ENCODE results near the gene FBLN1. TPM values are rescaled to one million over a fixed set of nuclear protein-coding genes. Genes with fewer than 3 reads are reported as not detected.

The FBLN1 gene
- total and polyA plus RNA-seq, 8 donors, result 38.8 to 416 (median 114) TPM

- peak overlapping the region in 4 of 5 donors; percentile 64 to 84 (median 74) for H3K27ac ChIP-seq
- H3K9me3 ChIP-seq, result no peaks in the 10 kb centered on the region
- H3K36me3 ChIP-seq, result peaks cover 0 to 15% (median 0%) of the 10 kb centered on the region in 4 donors
- H3K4me1 ChIP-seq, result peaks cover 0 to 39% (median 12%) of the 10 kb centered on the region in 4 donors
- no peak for DNase-seq
- intact Hi-C loops (cut with DNase I; ENCODE audit: low total_unique reads), result no loop called here
- TF ChIP-seq EP300 (IDR thresholded peaks at IDR 0.05) (peak; percentile 90), CTCF (IDR thresholded peaks at IDR 0.05) (no peak), POLR2AphosphoS5 (IDR thresholded peaks at IDR 0.05) (peak; percentile 9 to 71 (median 64)), POLR2A (IDR thresholded peaks at IDR 0.05) (no peak)
- WGBS, 5 donors, result 59 to 73% (median 70%) methylated on average over 6 to 10 of the region's 10 CpGs
- H3K4me3 ChIP-seq, result no peak overlapping the region
- no peaks in the 10 kb centered on the region for H3K27me3 ChIP-seq
Measured at GRCh38 chr22:45526768-45527360, 24.2 kb downstream of the FBLN1 start.

- no peaks in the 10 kb centered on the region for H3K9me3 ChIP-seq
- H3K27ac ChIP-seq, result peak overlapping the region in 3 of 5 donors; percentile 73 to 84 (median 76)
- DNase-seq, result no peak
- H3K27me3 ChIP-seq, result no peaks in the 10 kb centered on the region
- intact Hi-C loops (cut with DNase I; ENCODE audit: low total_unique reads), result no loop called here
- TF ChIP-seq CTCF (IDR thresholded peaks at IDR 0.05), result no peak
- TF ChIP-seq POLR2A (IDR thresholded peaks at IDR 0.05), result no peak
- no peak for TF ChIP-seq POLR2AphosphoS5 (IDR thresholded peaks at IDR 0.05)
- TF ChIP-seq EP300 (IDR thresholded peaks at IDR 0.05), result no peak
- peaks cover 0 to 45% (median 14%) of the 10 kb centered on the region in 4 donors for H3K4me1 ChIP-seq
- WGBS, 5 donors, result 86 to 92% (median 89%) methylated on average over 4 to 6 of the region's 6 CpGs
- peaks cover 0 to 15% (median 0%) of the 10 kb centered on the region in 4 donors for H3K36me3 ChIP-seq
- no peak overlapping the region for H3K4me3 ChIP-seq
Measured at GRCh38 chr22:45527456-45527855, 24.8 kb downstream of the FBLN1 start.

GRCh38 chr22:45528046-45528445 is 25.4 kb downstream of the FBLN1 start:
- no peak overlapping the region for H3K4me3 ChIP-seq
- peaks cover 0 to 51% (median 17%) of the 10 kb centered on the region in 4 donors for H3K4me1 ChIP-seq
- intact Hi-C loops (cut with DNase I; ENCODE audit: low total_unique reads), result no loop called here
- DNase-seq, result no peak
- 81 to 89% (median 87%) methylated on average over 9 of the region's 9 CpGs for WGBS, 5 donors
- no peaks in the 10 kb centered on the region for H3K27me3 ChIP-seq
- no peak for TF ChIP-seq EP300 (IDR thresholded peaks at IDR 0.05)
- TF ChIP-seq CTCF (IDR thresholded peaks at IDR 0.05), result no peak
- TF ChIP-seq POLR2AphosphoS5 (IDR thresholded peaks at IDR 0.05), result no peak
- no peak for TF ChIP-seq POLR2A (IDR thresholded peaks at IDR 0.05)
- H3K36me3 ChIP-seq, result peaks cover 0 to 15% (median 0%) of the 10 kb centered on the region in 4 donors
- H3K27ac ChIP-seq, result peak overlapping the region in 3 of 5 donors; percentile 73 to 84 (median 76)
- no peaks in the 10 kb centered on the region for H3K9me3 ChIP-seq

GRCh38 chr22:45529105-45529504 is 26.4 kb downstream of the FBLN1 start:
- H3K27ac ChIP-seq, result peak overlapping the region in 4 of 5 donors; percentile 10 to 76 (median 67)
- intact Hi-C loops (cut with DNase I; ENCODE audit: low total_unique reads), result no loop called here
- DNase-seq, result no peak
- no peaks in the 10 kb centered on the region for H3K9me3 ChIP-seq
- no peaks in the 10 kb centered on the region for H3K27me3 ChIP-seq
- WGBS, 5 donors, result 81 to 94% (median 82%) methylated on average over 5 to 11 of the region's 11 CpGs
- H3K4me3 ChIP-seq, result no peak overlapping the region
- peaks cover 0 to 15% (median 0%) of the 10 kb centered on the region in 4 donors for H3K36me3 ChIP-seq
- TF ChIP-seq CTCF (IDR thresholded peaks at IDR 0.05), result no peak
- TF ChIP-seq POLR2A (IDR thresholded peaks at IDR 0.05), result no peak
- no peak for TF ChIP-seq EP300 (IDR thresholded peaks at IDR 0.05)
- no peak for TF ChIP-seq POLR2AphosphoS5 (IDR thresholded peaks at IDR 0.05)
- H3K4me1 ChIP-seq, result peaks cover 0 to 54% (median 26%) of the 10 kb centered on the region in 4 donors

Measured in stomach (tissue), 9 donors.